Lower leg skin (tissue), 4 donors: ENCODE results near the gene GADL1. TPM values are rescaled to one million over a fixed set of nuclear protein-coding genes. Genes with fewer than 3 reads are reported as not detected.

ENCODE experiments used
- DNase-seq, 2 donors: peaks; one replicate each; pipeline ENCODE4 v3.0.0-alpha.2; 2019; ENCODE audit warnings: low spot score in 2 of 2
- H3K4me3 ChIP-seq: fragments of 200-600 bp; sonication (generic); 2 replicates; pipeline ENCODE4 v1.5.1; 2017; ENCODE audit warnings: mild to moderate bottlenecking, low read depth; ENCODE audit not compliant: poor library complexity, severe bottlenecking
- POLR2A ChIP-seq, 2 donors: fragments of 450-650 bp; IDR thresholded peaks; one replicate each; pipeline ENCODE4 v1.6.1; 2016 to 2017; ENCODE audit warnings: antibody characterized with exemption in 2 of 2, mild to moderate bottlenecking in 1 of 2, moderate library complexity in 1 of 2
- WGBS, 2 donors: methylation state at CpG; one replicate each; pipeline ENCODE4 v1.1.5; 2018; 5-methylcytosine and 5-hydroxymethylcytosine counted together
- intact Hi-C: fragments of 100-400 bp; cut with DNase I; formaldehyde crosslinking; loops from one replicate; pipeline ENCODE4 v1.15.0; 2023; ENCODE audit warnings: low total_unique reads
- total RNA-seq, 4 donors: library from RNA; depleted of rRNA; stranded (reverse); fragments of >200 nt; gene quantifications; one replicate each; pipeline ENCODE4 v1.1.0, GENCODE V29; 2016
- TF ChIP-seq, protein P1 (sequence below), 3 donors: fragments of 450-650 bp; IDR thresholded peaks; one replicate each; pipeline ENCODE4 v1.5.1; 2016; ENCODE audit warnings: antibody characterized with exemption in 3 of 3, mild to moderate bottlenecking in 3 of 3, moderate library complexity in 2 of 3

GADL1 gene
- total RNA-seq, 4 donors from 2014 or later, result not detected

DNA sequence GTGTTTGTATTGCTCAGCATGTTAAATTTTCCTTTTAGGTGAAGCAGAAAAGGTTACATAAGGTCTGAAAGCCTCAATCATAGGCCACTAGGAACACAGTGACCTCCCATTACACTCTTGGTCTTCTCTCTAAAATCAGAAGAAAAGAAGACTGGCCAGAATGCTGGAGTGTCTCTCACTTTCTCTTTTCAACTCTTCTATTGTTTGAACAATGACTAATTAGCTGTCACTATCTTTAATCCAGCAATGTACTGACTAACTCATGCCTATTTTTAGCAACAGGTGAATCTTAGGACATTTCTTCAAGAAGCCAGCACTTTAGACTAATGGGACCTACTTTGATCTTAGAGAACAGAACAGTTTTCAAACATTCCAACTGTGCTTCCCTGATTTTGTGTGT is 145.2 kb downstream of the GADL1 start:
- DNase-seq, result no peak
- intact Hi-C loops, result no loop called here
- TF ChIP-seq, protein P1, sequence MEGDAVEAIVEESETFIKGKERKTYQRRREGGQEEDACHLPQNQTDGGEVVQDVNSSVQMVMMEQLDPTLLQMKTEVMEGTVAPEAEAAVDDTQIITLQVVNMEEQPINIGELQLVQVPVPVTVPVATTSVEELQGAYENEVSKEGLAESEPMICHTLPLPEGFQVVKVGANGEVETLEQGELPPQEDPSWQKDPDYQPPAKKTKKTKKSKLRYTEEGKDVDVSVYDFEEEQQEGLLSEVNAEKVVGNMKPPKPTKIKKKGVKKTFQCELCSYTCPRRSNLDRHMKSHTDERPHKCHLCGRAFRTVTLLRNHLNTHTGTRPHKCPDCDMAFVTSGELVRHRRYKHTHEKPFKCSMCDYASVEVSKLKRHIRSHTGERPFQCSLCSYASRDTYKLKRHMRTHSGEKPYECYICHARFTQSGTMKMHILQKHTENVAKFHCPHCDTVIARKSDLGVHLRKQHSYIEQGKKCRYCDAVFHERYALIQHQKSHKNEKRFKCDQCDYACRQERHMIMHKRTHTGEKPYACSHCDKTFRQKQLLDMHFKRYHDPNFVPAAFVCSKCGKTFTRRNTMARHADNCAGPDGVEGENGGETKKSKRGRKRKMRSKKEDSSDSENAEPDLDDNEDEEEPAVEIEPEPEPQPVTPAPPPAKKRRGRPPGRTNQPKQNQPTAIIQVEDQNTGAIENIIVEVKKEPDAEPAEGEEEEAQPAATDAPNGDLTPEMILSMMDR (IDR thresholded peaks at IDR 0.05), result no peak
- no peak for TF ChIP-seq POLR2A (IDR thresholded peaks at IDR 0.05)
- no peak overlapping the region for H3K4me3 ChIP-seq

DNA sequence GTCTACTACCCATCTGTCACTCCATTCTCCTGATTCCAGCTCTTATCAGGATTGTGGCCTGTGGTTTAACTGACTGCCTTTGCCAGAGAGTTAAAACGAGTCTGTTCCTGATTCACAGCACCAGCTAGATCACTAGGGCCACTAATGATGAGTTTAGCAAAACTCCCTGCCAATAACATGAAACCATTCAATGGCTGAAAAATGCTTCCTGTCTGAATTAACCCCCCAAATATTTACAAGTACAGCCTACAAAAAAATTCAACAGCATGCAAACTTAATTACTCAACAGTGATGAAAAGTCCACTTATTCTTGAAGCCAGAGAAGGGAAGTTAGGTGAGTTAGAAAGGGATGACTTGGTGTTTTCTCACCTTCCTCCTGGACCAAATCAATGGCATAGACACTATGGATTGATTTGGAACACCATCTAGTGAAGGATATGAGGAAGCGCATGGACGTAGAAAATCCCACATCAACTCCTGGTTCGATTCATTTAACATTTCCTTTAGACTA is 146.6 kb downstream of the GADL1 start:
- intact Hi-C loops, result no loop called here
- TF ChIP-seq, protein P1 (IDR thresholded peaks at IDR 0.05), result no peak
- no peak for TF ChIP-seq POLR2A (IDR thresholded peaks at IDR 0.05)
- no peak overlapping the region for H3K4me3 ChIP-seq
- no peak for DNase-seq
- WGBS, 2 donors, result 61 to 64% methylated on average over 4 of the region's 4 CpGs

DNA sequence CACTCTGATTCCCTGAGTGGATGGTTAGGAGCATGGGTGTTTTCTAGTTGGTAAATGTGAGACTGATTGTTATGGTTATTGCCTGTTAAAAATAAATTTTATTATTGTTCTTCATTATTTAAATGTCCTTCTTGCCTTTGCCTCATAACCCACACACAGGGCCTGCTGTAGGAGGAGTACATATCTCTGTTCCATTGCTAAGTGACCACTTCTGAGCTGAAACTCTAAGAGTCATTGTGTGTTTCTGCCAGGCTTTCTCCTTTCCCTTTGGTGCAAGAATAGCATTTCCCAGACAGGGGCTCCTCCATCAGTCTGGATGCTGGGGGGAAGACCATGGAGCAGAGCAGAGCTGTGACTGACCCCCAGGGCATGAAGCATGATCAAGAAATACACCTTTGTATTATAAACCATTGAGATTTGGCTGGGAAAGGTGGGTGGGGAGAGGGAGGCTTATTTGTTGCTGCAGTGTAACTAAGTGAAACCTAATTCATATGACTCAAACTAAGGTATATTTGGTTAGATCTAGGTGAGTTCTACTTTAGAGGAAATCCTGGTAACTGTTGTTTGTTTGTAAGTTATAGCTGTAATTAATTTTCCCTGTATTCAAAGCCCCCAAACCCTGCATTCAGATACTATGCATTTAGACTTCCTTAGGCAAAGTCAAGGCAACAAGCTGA is 150.7 kb downstream of the GADL1 start:
- intact Hi-C loops, result no loop called here
- H3K4me3 ChIP-seq, result no peak overlapping the region
- no peak for TF ChIP-seq POLR2A (IDR thresholded peaks at IDR 0.05)
- TF ChIP-seq, protein P1 (IDR thresholded peaks at IDR 0.05), result no peak

DNA sequence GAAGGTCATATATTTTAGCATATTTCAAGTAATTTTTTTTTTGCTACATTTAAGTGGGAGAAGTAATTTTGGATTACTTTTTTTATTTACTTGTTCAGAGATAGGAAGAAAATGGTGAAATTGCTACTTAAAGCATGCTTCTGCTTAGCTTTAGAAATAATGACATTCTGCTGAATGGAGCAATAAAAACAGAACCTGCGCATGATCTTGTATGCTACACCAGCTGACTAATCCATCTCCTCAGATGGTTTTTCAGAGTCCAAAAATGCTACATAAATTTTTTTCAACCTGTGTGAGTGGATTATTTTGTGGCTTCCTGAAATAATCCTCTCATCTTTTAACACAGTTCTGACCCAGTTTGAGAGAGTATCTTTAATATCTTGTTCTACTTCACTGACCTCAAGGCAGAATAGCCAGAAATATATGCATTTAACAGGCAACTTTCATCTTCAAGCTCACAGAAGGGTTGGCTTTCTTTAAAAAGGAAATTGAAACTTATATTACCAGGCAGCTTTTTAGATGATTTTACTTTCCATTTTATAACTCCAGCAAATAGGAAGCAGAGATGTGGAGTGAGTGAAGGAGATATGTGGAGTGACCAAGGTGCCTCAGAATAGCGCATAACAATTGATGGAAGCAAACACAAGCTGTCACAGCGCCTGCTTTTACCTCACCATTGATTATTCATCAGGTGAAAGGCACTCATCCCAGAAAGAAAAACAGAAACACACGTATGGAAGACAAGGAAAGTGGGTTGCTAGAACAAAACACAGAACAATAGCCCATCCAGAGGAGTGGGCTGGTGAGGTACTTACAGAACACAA is 151.5 kb downstream of the GADL1 start:
- TF ChIP-seq, protein P1 (IDR thresholded peaks at IDR 0.05), result no peak
- TF ChIP-seq POLR2A (IDR thresholded peaks at IDR 0.05), result no peak
- no peak overlapping the region for H3K4me3 ChIP-seq
- WGBS, 2 donors, result 81 to 85% methylated on average over 4 of the region's 4 CpGs
- intact Hi-C loops, result no loop called here
- DNase-seq, result no peak

More for the DNA sequence above, 150.7 kb downstream of the GADL1 start:
- DNase-seq, result no peak

DNA sequence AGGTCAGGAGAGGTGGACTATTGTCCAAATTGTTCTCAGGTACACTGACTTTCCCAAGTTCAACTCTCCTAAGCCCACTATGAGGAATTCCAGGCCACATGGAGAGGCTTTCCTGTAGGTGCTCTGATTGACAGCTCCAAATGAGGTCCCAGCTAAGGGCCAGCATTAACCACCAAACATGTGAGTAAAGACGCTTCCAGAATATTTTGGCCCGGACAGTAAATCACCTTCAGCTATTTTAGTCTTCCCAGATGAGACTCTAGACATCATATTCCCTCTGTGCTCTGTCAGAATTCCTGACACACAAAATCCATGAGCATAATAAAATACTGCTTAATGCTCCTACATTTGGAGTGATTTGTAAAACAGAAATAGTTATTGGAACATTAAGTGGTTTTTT is 152.6 kb downstream of the GADL1 start:
- no peak for DNase-seq
- TF ChIP-seq POLR2A (IDR thresholded peaks at IDR 0.05), result no peak
- TF ChIP-seq, protein P1 (IDR thresholded peaks at IDR 0.05), result no peak
- H3K4me3 ChIP-seq, result no peak overlapping the region
- intact Hi-C loops, result no loop called here
- WGBS, 2 donors, result 79 to 90% methylated on average over 2 of the region's 2 CpGs
